Mucosa of descending colon (tissue), 3 donors: Measurements from ENCODE around the gene COL23A1. TPM values are rescaled to one million over a fixed set of nuclear protein-coding genes. Genes with fewer than 3 reads are reported as not detected.
"Not testable (repeated sequence)": the region's sequence is repeated elsewhere in the genome, so short reads cannot be mapped to it uniquely, and the experiment has no call there.

Experiments used
- ATAC-seq: fragments of 200-7000 bp; cut with Tn5 transposase; one replicate; pipeline ENCODE4 v1.9.1; 2020; ENCODE audit warnings: mild to moderate bottlenecking, moderate library complexity
- DNase-seq, 3 donors: peaks; one replicate each; pipeline ENCODE4 v3.0.0-alpha.2; 2020
- H3K36me3 ChIP-seq: fragments of 200-600 bp; one replicate; pipeline ENCODE4 v1.8.0; 2021; ENCODE audit warnings: low read depth, mild to moderate bottlenecking
- H3K4me1 ChIP-seq: fragments of 200-600 bp; one replicate; pipeline ENCODE4 v1.8.0; 2021; ENCODE audit warnings: low read depth, mild to moderate bottlenecking
- H3K4me3 ChIP-seq: fragments of 200-600 bp; one replicate; pipeline ENCODE4 v1.8.0; 2021; ENCODE audit warnings: mild to moderate bottlenecking
- H3K9me3 ChIP-seq: fragments of 200-600 bp; one replicate; pipeline ENCODE4 v1.8.0; 2021; ENCODE audit warnings: mild to moderate bottlenecking
- intact Hi-C, 2 donors: fragments of 100-400 bp; cut with DNase I in 1 of 2; cut with micrococcal nuclease in 1 of 2; formaldehyde crosslinking; loops; one replicate each; pipeline versions ENCODE4 v1.11.0 to v1.11.1; 2022; cut with DNase I, micrococcal nuclease
- total RNA-seq, 3 donors: library from RNA; stranded (reverse); fragmentation: NEBNext Ultra II Directional in 2 of 3; extraction: Animal tissue kit (Norgen Biotek cat#: 25700) in 2 of 3; gene quantifications; one replicate each; pipeline versions ENCODE4 v1.2.1 to v1.2.4, GENCODE V29; 2021 to 2023
- TF ChIP-seq, protein P1 (sequence below): fragments of 200-600 bp; IDR thresholded peaks from one replicate; pipeline ENCODE4 v1.8.0; 2022; ENCODE audit warnings: antibody characterized with exemption, mild to moderate bottlenecking
- donor health status: DM: no; HTN: no; CAD: no; lungs with moderate emphysema.
- donor health status: DM: no; HTN: no; CAD: no.
- donor health status: DM: no; HTN: yes; CAD: no.

Gene COL23A1
- total RNA-seq, 3 donors from 2014 or later = 0.17 to 2.7 (median 0.43) TPM

DNA sequence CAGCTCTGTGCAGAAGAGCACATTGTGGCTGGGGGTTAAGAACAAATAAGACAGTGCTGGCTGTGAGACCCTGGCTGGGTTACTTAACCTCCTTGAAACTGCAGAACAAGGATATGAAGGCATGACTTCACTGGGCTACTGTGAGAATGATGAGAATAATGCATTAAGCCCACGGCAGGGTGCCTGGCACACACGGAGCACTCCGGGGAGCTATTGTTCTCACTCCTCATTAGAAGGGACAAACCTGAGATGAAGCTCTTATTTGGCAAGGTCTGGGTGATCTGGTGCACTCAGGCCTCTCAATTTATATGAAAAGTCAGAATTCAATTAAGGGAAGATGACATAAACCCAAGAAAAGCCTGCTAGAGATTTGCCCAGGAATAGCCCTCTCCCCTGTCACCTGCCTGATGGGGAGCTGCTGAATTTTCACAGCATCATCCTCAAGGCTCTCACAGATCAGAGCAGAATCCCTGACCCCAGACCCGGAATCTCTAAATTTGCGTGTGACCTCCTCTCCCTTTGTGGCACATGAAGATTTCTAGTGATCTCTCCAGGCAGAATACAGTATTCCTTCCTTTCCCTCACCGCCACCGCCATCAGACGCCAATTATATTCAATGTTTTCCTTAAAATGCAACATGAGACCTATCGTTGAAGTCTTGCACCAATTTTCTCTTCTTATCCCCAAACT, 102.1 kb downstream of the COL23A1 start:
- no peak overlapping the region for H3K4me3 ChIP-seq
- no peaks in the 10 kb centered on the region for H3K36me3 ChIP-seq
- intact Hi-C loops = no loop called here
- H3K4me1 ChIP-seq = no peaks in the 10 kb centered on the region
- TF ChIP-seq, protein P1, sequence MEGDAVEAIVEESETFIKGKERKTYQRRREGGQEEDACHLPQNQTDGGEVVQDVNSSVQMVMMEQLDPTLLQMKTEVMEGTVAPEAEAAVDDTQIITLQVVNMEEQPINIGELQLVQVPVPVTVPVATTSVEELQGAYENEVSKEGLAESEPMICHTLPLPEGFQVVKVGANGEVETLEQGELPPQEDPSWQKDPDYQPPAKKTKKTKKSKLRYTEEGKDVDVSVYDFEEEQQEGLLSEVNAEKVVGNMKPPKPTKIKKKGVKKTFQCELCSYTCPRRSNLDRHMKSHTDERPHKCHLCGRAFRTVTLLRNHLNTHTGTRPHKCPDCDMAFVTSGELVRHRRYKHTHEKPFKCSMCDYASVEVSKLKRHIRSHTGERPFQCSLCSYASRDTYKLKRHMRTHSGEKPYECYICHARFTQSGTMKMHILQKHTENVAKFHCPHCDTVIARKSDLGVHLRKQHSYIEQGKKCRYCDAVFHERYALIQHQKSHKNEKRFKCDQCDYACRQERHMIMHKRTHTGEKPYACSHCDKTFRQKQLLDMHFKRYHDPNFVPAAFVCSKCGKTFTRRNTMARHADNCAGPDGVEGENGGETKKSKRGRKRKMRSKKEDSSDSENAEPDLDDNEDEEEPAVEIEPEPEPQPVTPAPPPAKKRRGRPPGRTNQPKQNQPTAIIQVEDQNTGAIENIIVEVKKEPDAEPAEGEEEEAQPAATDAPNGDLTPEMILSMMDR = no peak
- H3K9me3 ChIP-seq = no peaks in the 10 kb centered on the region
- DNase-seq = no peak
- no peak for ATAC-seq

DNA sequence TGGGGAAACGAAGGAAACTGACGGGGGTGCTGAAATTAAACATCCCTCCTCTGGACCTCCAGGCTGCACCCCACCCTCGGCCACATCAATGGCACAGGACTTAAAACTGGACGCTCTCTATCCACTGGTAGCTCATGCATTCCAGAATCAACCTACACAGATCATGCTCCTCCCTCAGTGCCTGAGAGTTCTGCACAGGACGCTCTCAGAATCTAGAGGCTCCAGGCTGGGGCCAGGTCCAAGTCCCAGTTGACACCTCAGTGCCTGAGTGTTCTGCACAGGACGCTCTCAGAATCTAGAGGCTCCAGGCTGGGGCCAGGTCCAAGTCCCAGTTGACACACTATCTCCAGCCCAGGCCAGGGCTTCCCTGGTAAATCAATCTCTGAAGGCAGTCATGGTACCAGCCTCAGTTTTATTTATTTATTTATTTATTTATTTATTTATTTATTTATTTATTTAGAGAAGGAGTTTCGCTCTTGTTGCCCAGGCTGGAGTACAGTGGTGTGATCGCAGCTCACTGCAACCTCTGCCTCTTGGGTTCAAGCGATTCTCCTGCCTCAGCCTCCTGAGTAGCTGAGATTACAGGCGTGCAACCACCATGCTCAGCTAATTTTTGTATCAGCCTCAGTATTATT, 103.2 kb downstream of the COL23A1 start:
- DNase-seq, ATAC-seq, H3K4me3 ChIP-seq, H3K36me3 ChIP-seq, H3K4me1 ChIP-seq, H3K9me3 ChIP-seq, intact Hi-C loops: not testable (repeated sequence)

DNA sequence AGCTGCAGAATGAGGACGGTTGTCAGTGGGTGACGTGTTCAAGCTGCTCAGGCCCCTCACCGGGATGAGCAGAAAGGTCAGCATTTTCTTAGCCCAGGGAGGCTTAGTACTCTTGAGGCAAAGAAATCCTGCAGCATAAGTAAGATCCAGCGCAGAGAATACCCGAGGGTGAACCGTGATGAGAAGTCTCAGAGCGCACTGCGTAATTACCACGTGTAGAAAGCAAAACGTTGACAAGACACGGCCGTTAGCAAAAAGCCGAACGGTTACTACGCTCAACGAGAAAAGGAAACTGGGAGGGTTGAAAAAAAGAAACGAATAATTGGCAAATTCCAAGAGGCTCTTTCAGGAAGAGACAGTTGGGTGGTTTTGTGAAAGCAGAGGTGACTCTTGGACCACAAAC, 104.0 kb downstream of the COL23A1 start:
- intact Hi-C loops = no loop called here
- no peaks in the 10 kb centered on the region for H3K9me3 ChIP-seq
- TF ChIP-seq, protein P1 = no peak
- ATAC-seq (no peak), DNase-seq (no peak)
- no peaks in the 10 kb centered on the region for H3K36me3 ChIP-seq
- H3K4me3 ChIP-seq = no peak overlapping the region
- no peaks in the 10 kb centered on the region for H3K4me1 ChIP-seq

DNA sequence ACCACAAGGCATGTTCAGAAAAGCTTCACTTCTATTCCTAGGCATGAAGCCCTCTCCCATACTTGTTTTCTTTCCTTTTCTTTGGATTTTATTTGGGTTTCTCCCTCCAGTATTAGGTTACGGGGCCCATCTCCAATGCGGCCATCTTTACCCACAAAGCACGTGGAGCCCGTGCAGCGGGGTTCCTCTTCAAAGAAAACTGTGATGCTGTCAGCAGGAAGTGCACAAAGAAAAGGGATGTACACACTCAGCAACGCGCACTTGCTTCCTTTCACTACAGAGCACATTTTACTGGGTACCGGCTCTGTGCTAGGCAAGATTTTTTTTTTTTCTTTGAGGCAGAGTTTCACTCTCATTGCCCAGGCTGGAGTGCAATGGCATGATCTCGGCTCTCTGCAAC, 106.6 kb downstream of the COL23A1 start:
- no peaks in the 10 kb centered on the region for H3K36me3 ChIP-seq
- H3K9me3 ChIP-seq = no peaks in the 10 kb centered on the region
- no peak overlapping the region for H3K4me3 ChIP-seq
- peak; percentile 67 for ATAC-seq
- TF ChIP-seq, protein P1 = no peak
- intact Hi-C loops = no loop called here
- DNase-seq = peak in 1 of 3 donors; percentile 35
- no peaks in the 10 kb centered on the region for H3K4me1 ChIP-seq

DNA sequence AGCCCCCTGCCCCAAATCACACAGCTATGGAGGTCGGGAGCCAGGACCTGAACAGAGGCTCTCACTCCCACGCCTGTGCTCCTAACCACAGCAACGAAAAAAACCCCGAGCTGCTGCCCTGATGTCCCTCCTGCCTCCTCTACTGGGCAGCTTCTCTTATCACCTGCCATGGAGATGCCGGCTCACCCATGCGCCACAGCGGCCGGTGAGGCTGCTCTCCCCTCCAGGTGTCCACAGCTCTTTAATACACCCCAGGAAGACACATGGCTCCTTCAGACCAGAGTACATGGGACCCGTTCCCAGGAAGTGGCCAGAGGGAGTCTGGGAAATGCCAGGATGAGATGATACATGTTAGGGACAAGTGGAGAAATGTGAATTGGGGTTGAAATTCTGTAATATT, 110.9 kb downstream of the COL23A1 start:
- Histone ChIP-seq H3K4me3 (no peak overlapping the region), H3K9me3 (no peaks in the 10 kb centered on the region), H3K4me1 (no peaks in the 10 kb centered on the region), H3K36me3 (no peaks in the 10 kb centered on the region)
- no peak for ATAC-seq
- TF ChIP-seq, protein P1 = no peak
- intact Hi-C loops = no loop called here
- DNase-seq = no peak

DNA sequence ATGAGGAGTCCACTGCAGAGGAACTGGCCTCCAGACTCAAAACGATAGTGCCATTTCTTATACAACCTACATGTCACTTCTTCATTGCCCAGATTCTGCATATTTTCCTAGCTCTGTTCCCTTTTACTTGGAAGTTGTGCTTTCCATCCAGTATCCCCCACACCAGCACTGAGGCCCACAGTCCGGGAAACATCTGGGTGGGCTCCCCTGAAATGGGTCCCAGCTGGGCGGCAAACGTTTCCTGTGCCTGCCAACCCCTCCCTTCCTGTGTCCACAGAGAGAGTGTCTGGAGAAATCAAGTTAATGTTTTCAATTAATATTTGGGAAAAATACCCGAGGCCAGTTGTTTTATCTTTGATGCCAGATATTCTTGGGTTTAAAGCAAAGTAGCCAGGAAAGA, 111.8 kb downstream of the COL23A1 start:
- intact Hi-C loops = no loop called here
- no peak for DNase-seq
- TF ChIP-seq, protein P1 = no peak
- ATAC-seq = no peak
- Histone ChIP-seq H3K4me1 (no peaks in the 10 kb centered on the region), H3K9me3 (no peaks in the 10 kb centered on the region), H3K4me3 (no peak overlapping the region), H3K36me3 (no peaks in the 10 kb centered on the region)
